ENCODE measurements around the gene BBS4. TPM values are rescaled to one million over a fixed set of nuclear protein-coding genes. Genes with fewer than 3 reads are reported as not detected.

Gene BBS4
- total and polyA plus RNA-seq, 2 donors (not counting 1 experiment from before 2014, with no cell fraction given) = 13.3 to 34.9 TPM

GRCh38 chr15:72785432-72785831, 99.4 kb downstream of the BBS4 start:
- H2AFZ ChIP-seq (ENCODE audit: insufficient read depth, low read depth, low read length, poor library complexity, severe bottlenecking) = peak overlapping the region; percentile 86
- 72% methylated on average over 4 of the region's 4 CpGs for WGBS (ENCODE audit: insufficient coverage)

More at GRCh38 chr15:72785432-72785831, 99.4 kb downstream of the BBS4 start:
- Histone ChIP-seq H3K9me3 (ENCODE audit: control extremely low read depth in 1 of 3, control insufficient read depth in 2 of 3, insufficient read depth in 1 of 3, low read length in 2 of 3) (no peaks in the 10 kb centered on the region), H3K9ac (ENCODE audit: low read length) (no peak overlapping the region), H4K20me1 (ENCODE audit: control insufficient read depth, insufficient read depth, low read length, poor library complexity, severe bottlenecking) (peaks cover 24% of the 10 kb centered on the region), H3K4me2 (replicated peaks; ENCODE audit: low read depth, low read length, poor library complexity, severe bottlenecking) (no peak overlapping the region), H3K4me1 (ENCODE audit: control insufficient read depth in 2 of 2, insufficient read depth in 2 of 2, low read length in 2 of 2) (peaks cover 27 to 28% of the 10 kb centered on the region in 2 donors), H3K27me3 (replicated peaks in 1 of 4; ENCODE audit: control extremely low read depth in 1 of 4, control insufficient read depth in 3 of 4, insufficient read depth in 4 of 4, low read length in 3 of 4) (no peaks in the 10 kb centered on the region), H3K36me3 (replicated peaks in 1 of 2; ENCODE audit: control extremely low read depth in 1 of 2, control insufficient read depth in 1 of 2, extremely low read depth in 1 of 2, insufficient read depth in 2 of 2, low read length in 1 of 2) (peaks cover 0 to 15% of the 10 kb centered on the region in 2 experiments), H3K27ac (ENCODE audit: low read length in 2 of 2) (no peak overlapping the region), H3K79me2 (ENCODE audit: control insufficient read depth, insufficient read depth, low read length) (peaks cover 29% of the 10 kb centered on the region), H3K4me3 (ENCODE audit: control extremely low read depth in 1 of 5, extremely low read depth in 1 of 5, insufficient read depth in 1 of 5, low read depth in 2 of 5, low read length in 4 of 5) (no peak overlapping the region)
- no peak for ATAC-seq (ENCODE audit: low read depth)
- H3K27ac Mint-ChIP-seq = no peak overlapping the region
- intact Hi-C loops (cut with micrococcal nuclease) = loop anchor here (2.0 kb wide), 1 partner anchor 267 kb away; the partner anchor contains the start of gene NEO1
- ChIA-PET POLR2A (no interaction called here), CTCF (interaction anchor here (1.0 to 1.6 kb wide), 2 partner anchors 9 to 296 kb away, joined by 3 read pairs; no protein-coding TSS in a partner anchor)
- H3K9me3 Mint-ChIP-seq (ENCODE audit: insufficient read depth) = no peaks in the 10 kb centered on the region
- H3K4me1 Mint-ChIP-seq = peaks cover 27% of the 10 kb centered on the region
- H3K27me3 Mint-ChIP-seq = no peaks in the 10 kb centered on the region
- H3K4me3 Mint-ChIP-seq = no peak overlapping the region
- no peak for TF ChIP-seq CTCF (IDR thresholded peaks at IDR 0.05)
- no peak for TF ChIP-seq EZH2 (IDR thresholded peaks at IDR 0.05; ENCODE audit: borderline replicate concordance, insufficient read depth, low read depth, low read length, poor library complexity, severe bottlenecking)
- DNase-seq = no peak
